ENCODE data around the gene GLP1R.
A peak's percentile ranks its signal among the peaks of the same experiment; 100 is the strongest.
"Not testable (repeated sequence)": the region's sequence is repeated elsewhere in the genome, so short reads cannot be mapped to it uniquely, and the experiment has no call there.

GLP1R gene

GRCh38 chr6:39088331-39088730, 39.8 kb downstream of the GLP1R start:
- no peak for DNase-seq

- DNase-seq: no peak
Measured at GRCh38 chr6:39090036-39090435, 41.5 kb downstream of the GLP1R start.

GRCh38 chr6:39091220-39091619, 42.6 kb downstream of the GLP1R start:
- DNase-seq: no peak

- DNase-seq: no peak
Measured at GRCh38 chr6:39092124-39092523, 43.5 kb downstream of the GLP1R start.

GRCh38 chr6:39093149-39093708, 44.6 kb downstream of the GLP1R start:
- DNase-seq: no peak

GRCh38 chr6:39095578-39095977, 47.0 kb downstream of the GLP1R start:
- no peak for DNase-seq

GRCh38 chr6:39100358-39100757, 51.8 kb downstream of the GLP1R start:
- no peak for DNase-seq

GRCh38 chr6:39102071-39102820, 53.7 kb downstream of the GLP1R start:
- DNase-seq: no peak

- DNase-seq: no peak
Measured at GRCh38 chr6:39102821-39103136, 54.2 kb downstream of the GLP1R start.

- DNase-seq: no peak
Measured at GRCh38 chr6:39104528-39104927, 55.9 kb downstream of the GLP1R start.

- DNase-seq: no peak
Measured at GRCh38 chr6:39107034-39107433, 58.5 kb downstream of the GLP1R start.

GRCh38 chr6:39107641-39108040, 59.1 kb downstream of the GLP1R start:
- DNase-seq: no peak

GRCh38 chr6:39108041-39108839, 59.7 kb downstream of the GLP1R start:
- no peak for DNase-seq

GRCh38 chr6:39111280-39111679, 62.7 kb downstream of the GLP1R start:
- DNase-seq: no peak

- no peak for DNase-seq
Measured at GRCh38 chr6:39113788-39114187, 65.2 kb downstream of the GLP1R start.

- DNase-seq: no peak
Measured at GRCh38 chr6:39114388-39114703, 65.8 kb downstream of the GLP1R start.

GRCh38 chr6:39114704-39115599, 66.4 kb downstream of the GLP1R start, which contains the start of gene SAYSD1:
Gene SAYSD1, minus strand, starts transcription at chr6:39115186. Its CDS starts 97 bp downstream, at chr6:39115089.
- peak; percentile 88 for DNase-seq

- no peak for DNase-seq
Measured at GRCh38 chr6:39118921-39119320, 70.3 kb downstream of the GLP1R start.

- no peak for DNase-seq
Measured at GRCh38 chr6:39124114-39124513, 75.5 kb downstream of the GLP1R start.

GRCh38 chr6:39128106-39128505, 79.5 kb downstream of the GLP1R start:
- no peak for DNase-seq

GRCh38 chr6:39128832-39129231, 80.3 kb downstream of the GLP1R start:
- no peak for DNase-seq

GRCh38 chr6:39130691-39131090, 82.1 kb downstream of the GLP1R start:
- no peak for DNase-seq

- not testable (repeated sequence) for DNase-seq
Measured at GRCh38 chr6:39134761-39135160, 86.2 kb downstream of the GLP1R start.

Data from activated gamma-delta T cell (primary cell).